GM18508 (cell line): ENCODE data around the gene SORCS1.
A peak's percentile ranks its signal among the peaks of the same experiment; 100 is the strongest.

Experiments used
- ATAC-seq: cut with Tn5 transposase; IDR thresholded peaks from one replicate; pipeline ENCODE4 v1.9.1; 2021; ENCODE audit warnings: moderate number of reproducible peaks; ENCODE audit not compliant: insufficient read depth, unreplicated experiment

Gene SORCS1

DNA sequence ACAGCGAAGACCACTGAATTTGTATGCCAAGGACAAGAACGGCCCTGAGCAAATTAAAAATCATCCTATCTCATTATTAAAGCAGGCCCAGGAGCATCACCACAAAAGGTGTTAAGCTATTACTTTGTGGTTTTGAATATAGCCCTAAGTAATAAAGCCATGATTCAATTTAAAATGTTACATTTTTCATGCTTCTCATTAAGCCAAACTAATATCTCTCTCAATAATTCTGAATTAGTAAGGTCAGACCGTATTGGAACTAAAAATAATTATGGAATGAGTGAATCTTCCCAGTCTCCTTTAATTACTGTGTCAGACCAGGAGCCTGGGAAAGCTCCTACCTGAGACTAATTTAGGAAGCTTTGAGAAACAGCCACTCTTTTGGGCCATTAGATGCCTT, 162.4 kb downstream of the SORCS1 start:
- no peak for ATAC-seq

DNA sequence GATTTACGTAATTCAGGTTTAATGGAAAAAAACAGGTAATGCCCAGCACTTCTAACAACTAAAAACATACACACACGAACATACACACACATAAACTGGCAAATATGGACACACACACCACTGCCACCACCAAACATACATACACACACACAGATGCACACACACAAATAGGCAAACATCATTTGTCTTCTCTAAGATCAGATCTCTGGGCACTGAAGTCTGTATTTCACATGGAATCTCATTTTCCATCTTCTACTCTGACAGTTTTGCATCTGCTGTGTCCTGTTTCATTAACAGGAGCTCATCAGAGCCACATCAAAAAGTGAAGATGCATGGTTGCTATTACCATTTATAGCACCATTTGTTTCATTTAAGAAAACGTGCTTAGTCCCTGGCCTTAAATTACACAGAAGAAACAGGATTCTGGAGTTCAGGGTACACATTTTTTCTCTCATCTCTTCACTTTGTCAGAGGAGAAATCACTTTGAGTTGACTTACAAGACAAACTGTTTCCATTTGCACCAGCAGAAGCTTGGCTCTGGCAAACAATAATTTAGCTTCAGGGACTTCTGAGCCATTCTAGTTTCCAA, 165.3 kb downstream of the SORCS1 start:
- ATAC-seq, result no peak

DNA sequence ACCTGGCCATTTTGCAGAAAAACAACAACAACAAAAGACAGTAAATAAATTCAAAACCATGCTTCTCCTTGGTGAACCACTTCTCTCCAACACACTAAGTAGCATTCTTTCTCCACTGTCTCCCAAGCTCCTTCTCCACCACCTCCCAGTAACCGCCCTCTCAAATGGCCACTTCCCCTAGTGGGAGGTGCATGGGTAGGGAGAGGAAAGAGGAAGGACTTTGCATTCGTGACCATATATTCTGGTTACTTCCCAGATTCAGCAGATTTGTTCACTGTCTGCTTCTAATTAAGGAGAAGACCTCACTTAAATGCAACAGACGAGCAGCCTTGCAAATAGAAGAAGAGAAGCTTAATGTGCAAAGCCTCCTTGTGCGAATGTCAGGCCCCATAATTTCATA, 166.8 kb downstream of the SORCS1 start:
- no peak for ATAC-seq

DNA sequence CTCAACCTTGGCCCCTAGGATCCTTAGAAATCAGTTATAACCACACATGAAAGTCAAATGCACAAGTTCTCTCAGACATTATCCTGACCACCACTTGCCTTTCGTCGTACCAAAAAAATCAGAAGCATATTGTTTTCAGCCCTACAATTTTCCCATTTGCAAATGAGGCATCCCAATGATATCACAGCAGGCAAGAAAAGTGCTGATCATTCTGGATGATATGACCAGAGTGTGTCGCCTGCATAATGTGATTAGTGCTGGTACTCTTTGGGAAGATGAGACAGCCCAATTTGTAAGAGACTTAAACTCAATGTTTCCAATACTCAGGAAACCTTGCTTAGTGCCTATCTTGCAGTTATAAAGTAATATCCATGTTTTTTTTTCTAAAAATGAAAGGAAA, 168.0 kb downstream of the SORCS1 start:
- no peak for ATAC-seq

DNA sequence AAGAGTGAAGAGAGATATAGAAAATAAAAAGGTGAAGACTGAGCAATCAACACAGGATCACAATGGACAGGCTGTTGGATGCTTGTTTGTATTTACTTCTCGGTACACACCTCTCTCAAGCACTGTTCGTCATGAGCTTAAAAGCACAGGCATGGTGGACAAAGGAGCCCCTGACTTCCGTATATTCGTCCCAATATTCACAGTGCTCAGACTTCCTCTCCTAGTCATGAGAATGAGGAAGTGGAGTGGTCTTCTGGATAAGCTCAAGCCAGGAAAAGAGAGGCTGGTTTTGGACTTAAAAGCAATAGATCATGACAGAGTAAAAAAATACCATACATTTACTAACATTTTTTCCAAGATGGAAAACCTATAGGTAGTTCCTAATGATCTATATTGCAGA, 172.5 kb downstream of the SORCS1 start:
- ATAC-seq, result no peak

DNA sequence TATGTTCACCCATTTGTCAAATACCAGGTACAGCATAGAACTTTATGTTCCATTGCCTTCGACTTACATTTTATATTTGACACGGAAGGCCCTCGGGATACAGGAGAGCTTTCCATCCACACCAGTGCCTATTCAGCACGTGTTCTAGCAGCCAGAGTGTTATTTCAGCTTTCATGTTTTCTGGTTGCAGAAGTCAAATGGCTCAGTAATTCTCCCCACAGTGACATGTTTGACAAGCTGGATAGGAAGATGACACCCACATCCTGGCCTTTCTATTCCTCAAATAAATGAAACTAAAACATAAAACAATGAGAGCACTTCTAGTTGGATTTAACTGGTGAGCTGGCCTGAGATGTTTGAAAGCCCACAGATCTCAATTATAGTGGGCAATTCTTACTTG, 173.4 kb downstream of the SORCS1 start:
- no peak for ATAC-seq

DNA sequence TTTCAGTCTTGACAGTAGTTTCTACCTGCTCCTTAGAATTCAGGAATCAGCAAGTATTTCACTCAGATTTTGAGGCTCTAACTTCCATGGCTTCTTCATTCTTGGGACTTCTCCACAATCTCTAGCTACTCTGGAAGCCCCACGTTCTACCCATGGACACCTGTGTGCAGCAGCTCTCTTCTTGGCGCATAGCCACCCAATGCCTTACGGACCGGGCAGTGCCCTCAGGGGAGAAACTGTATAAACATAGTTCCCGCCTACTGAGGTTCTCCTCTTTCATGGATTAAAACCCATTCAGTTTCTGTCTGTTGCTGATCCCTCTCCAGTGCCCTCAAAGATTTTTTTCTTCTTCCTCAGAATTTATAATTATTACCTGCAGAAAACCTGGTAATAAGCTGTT, 177.1 kb downstream of the SORCS1 start:
- no peak for ATAC-seq

DNA sequence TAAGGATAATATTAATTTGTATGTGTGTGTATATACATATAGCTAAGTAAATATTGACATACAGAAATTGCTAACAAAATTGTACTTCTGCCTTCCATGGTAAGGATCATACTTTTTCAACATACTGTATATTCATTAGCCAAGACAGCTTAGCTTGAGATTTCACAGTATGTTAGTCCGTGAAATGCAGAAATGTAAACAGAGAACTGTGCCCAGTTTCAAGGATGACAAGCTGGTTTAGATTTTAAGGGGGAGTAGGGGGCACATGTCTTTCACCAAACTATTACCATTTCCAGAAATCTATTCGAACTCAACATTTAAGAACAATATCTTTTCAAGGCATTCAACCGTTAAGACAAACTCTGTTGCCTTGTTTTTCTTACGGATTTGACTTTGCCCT, 182.2 kb downstream of the SORCS1 start:
- ATAC-seq, result no peak

DNA sequence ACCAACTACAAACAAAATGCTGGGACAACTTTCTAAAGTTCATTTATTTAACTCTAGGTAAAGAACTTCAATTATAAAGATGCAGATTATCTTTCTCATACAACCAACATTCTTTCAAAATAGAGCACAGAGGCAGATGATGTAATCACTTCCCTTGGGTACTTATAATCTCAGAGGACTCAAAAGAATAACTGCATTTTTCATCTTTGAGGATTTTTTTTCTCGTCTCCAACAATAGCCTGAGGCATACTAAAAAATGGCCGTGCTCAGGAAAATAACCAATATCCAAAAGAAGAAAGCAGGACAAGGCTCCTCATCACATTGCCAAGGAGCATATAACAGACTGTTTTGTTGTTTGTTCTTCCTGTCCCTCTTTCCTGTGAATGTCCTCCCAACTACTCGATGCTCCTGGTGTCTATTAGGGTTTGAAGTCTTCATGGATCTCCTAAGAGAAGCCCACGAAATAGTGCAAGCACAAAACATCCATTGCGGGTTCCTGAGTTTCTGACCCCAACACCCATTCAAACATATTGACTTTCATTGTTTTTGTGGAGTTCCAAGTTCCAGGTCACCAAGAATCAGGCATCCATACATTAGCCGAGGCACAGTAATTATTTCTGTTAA, 182.9 kb downstream of the SORCS1 start:
- ATAC-seq, result no peak

DNA sequence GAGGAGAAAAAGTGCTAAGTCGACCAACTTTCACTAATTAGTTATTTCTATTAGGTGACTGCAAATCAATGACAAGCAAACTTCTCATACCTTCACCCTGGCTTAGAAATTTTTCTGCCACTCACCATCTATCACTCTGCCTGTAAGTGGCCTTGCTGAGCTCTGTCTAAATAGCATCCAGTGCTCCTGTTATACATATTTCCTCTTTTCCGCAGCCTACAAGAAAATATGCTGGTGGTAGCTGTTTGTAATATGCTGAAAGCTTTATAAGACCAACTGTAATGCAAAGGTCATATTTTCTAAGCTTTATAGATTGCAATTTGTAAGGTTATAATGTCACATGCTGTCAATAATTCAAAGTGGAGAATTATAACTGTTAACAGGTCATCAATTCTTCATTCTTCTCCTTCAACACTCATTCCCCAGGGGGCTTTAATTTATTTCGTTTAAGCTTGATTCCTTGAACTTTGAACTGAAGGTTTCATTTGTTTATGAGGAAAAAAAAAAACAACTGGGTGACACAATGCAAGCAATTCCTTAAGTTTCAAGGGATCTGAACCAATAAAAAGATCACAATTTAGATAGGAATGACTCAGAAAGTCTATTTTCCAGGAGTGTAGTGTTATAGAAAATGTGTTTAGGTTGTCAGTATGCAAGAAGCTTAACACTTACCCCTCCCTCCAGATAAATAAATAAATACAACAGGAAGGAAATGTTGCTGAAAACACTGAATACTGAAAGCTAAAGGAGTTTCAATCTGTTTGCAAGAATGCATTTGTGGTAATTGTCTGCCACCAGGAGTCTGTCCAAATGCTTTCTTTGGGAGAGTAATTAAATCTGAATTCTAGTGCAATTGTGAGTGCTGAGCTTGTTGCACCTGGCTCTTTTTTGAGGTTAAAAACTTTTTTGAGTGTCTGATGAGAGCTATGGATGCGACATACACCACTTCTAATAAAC, 183.7 kb downstream of the SORCS1 start:
- ATAC-seq, result peak; percentile 57

DNA sequence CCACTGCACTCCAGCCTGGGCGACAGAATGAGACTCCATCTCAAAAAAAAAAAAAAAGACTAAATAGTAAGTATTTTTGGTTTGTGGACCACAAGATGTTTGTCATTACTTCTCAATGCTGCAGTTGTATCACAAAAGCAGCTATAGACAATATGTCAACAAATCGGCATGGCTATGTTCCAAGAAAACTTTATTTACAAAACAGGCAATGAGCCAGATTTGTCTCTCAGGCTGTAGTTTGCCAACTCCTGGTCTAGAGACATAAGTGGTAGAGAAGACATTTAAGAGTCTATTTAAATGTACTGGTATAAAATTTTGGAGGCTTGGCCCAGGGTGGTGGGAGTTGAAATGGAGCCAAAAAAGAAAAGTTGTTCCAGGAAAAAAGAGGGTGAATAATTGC, 185.8 kb downstream of the SORCS1 start:
- ATAC-seq, result no peak

DNA sequence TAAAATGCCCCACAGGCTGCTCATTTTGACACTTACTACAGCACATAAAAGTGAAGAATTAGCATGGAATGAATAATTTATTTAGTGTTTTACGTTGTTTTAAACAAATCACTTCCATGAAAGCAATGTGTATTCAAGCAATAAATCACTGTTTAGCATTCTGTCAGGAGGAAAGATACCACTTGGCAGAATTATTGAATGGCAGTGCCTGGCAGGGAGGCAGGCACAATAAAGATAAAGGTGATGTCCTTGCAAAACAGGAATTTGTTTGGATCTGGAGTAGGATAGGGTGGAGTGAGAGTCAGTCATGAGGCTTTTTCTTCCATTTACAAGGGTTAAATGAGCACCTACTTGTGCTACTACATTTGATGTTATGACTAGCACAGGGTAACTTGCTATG, 190.8 kb downstream of the SORCS1 start:
- no peak for ATAC-seq

DNA sequence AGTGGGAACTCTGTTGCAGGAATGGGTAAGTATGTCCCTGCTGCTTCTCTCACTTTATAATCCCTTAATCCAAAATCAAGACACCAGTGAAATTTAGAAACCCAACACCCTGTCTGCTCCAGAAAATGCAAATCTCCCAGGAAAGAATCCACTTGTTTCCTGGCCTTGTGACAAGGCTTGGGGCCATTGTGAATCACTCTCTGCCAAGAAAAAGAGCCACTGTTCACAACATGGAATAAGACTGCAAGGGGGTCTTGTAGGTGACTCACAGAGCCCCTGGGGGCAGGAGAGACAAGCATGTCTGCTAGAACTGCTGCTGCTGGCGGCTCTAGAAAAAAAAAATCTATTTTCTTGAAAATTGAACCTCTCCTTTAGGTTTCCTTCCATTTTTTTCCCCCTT, 191.2 kb downstream of the SORCS1 start:
- no peak for ATAC-seq

DNA sequence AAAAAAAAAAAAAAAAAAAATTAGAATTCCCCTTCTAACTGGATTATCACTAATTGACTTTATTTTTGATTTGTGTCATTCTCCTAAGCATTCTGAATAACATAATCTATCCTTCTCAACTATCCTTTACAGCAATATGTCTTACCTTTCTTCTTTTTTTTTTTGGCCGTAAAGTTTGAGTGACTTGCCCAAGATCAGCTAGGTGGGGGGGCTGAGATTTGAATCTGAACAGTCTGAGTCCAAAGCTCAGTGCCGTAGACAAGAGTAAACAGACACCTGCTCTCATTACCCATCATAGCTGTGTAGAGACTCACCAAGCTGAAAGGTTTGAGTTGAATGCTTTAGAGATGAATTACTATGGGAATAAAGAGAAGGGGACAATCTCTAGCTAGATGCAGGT, 192.1 kb downstream of the SORCS1 start:
- ATAC-seq, result no peak

DNA sequence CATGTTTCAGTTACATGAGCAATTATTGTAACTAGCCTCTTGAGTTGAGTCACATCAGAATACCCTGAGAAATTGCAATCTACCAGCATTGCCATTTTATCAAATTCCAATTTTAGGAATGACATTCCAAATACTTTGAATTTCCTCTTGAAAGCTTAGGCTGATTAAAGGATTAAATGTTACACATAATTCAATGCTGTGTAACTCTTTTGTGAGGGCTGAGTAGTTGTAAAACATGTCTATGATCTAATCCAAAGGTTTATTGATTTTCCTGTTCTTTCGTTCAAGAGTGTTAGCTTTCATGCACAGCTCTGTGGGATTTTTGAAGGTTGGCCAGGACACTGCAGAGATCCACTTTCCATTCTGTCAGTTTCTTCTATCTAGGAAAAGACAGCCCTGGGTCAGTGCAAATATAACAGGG, 193.1 kb downstream of the SORCS1 start:
- ATAC-seq, result no peak

DNA sequence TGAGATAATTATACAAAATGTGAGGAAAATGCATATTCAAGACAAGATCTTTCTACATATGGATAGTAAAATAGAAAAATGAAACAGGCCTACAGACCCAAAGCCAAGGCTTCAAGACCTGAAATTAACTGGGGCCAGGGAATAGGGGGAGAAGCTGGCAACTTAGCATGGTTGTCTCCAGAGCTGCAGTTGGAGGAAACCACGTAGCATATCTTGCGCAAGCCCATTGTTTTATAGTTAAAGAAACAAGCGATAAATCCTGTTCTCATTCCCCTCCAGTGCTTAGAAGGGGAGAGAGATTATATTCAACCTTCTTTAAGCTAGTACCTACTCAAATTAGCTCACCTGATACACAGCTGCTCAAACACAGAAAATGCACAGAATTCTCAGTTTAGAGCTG, 197.1 kb downstream of the SORCS1 start:
- ATAC-seq, result no peak

DNA sequence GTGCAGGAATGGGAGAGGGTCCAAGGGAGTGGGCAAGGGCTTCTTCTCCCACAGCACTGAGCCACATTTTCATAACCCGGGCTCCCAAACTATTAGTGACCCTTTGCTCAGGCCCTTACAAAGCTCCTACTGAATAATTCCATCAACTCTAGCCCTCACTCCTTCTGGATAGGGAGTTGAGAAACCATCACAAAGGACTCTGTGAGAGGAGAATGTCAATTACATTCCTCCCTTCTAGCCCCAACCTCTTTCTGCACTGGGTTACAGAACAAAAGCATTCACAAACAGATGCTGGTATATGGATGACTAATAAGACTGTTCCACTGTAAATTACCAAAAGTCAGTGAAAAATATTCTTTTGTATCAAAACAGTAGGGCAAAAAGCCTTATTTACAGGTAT, 203.7 kb downstream of the SORCS1 start:
- ATAC-seq, result no peak

DNA sequence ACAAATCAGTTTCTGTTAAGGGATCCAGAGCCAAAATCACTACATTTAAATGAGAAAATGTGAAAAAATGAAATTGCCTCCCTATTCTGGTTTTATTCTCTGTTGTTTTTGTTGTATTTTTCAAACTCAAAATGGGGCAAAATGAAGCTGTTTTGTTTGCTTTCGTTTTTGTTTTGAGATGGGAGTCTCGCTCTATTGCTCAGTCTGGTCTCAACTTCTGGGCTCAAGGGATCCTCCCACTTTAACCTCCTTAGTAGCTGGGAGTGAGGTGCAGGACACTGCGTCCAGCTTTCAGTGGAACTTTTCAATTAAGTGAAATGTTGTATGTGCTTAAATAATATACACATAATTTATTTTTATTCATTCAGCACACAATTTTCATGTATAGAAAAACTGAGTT, 205.0 kb downstream of the SORCS1 start:
- ATAC-seq, result peak; percentile 32

DNA sequence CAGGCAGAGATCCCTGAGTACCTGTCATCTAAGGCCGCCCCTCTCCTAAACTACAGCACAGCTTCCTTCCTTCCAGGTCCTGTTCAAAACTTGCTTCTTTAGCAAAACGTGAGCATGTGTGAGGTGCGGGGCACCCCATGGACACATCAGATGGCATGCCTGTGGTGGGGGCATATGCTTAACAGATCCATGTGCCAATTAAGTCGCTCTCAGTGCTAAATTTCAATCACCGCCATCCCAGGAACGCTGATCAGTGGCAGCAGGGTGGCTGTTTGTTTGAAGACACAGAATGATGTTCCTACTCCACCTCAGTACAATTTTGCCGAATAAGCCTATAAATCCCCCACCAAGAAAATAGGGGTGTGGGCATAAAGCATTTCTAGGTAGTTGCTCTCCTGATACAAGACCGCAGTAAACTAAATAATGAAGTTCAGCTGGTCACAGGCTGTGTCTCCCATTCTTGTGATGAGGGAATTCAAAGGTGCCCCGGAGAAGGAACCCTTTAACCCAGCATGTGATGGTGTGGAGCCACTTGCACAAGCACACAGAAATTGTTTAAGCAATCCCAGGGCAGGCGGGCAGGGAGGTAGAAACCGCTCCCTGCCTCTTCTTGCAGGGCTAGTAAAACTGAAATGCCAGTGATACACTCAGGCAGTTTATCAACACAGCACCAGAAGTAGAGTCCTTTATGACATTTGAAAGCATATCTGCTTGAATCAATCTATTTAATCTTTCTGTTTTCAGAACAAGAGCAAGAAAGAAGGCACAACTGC, 205.7 kb downstream of the SORCS1 start:
- ATAC-seq, result no peak

DNA sequence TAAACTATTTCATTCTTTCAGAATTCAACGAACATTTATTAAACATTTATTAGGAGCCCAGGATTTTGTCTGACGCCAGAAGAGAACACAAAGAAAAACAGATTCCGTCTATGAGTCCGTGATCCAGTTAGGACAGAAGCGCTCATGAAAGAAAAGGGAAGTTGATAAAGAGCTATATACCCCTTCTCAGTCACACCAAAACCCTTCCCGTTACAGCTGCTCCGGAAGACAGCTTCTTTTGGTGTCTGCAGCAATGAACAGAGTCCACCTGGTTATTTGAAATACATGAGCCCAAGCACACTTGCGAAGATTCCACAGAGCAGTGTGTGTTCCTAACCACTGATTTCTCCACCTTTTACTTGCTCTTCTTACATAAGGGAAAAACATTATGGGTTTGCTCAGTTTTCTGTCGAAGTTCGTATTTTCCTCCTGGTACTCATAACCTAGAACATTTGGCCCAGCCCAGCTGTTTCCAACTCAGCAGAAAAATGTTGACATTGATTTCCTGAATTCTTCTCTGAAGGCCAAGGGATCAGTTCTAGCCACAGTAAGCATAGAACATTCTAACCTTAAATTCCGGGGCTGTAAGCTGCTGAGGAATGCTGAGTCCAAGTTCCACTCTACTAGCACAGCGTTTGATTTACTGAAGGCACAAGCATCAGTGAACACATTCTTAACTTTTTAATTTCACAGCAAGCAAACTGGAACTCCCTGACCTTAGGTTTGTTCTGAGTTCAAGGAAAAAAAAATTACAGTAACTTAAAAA, 206.5 kb downstream of the SORCS1 start:
- peak; percentile 66 for ATAC-seq
